GM15510 (cell line): Measurements from ENCODE around the gene ASTN2.

Experiments used
- POLR2A ChIP-seq: IDR thresholded peaks from 3 replicates; pipeline ENCODE4 v1.6.1; 2011; ENCODE audit warnings: borderline replicate concordance; ENCODE audit not compliant: insufficient read length; ENCODE audit errors: extremely low read depth

ASTN2 gene

GRCh38 chr9:116913536-116913935, 501.3 kb downstream of the ASTN2 start:
- no peak for TF ChIP-seq POLR2A

GRCh38 chr9:116910201-116910600, 504.7 kb downstream of the ASTN2 start:
- TF ChIP-seq POLR2A: no peak

DNA sequence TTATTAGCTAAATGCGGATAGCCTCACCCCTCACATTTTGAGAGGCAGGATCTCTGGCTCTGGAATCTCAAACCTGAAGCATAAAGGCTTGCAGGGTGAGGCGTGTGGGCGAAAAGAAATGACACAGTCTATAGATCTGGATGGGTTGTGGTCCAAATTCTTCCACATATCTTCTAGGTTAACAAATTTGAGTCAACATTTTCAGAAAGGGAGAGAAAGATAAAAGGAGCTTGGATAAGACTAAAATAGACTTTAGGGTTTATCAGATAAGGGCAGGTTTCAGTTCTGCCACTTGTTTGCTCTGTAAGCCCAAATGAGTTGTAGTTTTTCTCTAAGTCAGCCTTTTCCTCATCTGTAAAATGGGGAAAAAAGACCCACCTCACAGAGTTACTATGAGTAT, 506.9 kb downstream of the ASTN2 start:
- TF ChIP-seq POLR2A: no peak

GRCh38 chr9:116905171-116905588, 509.7 kb downstream of the ASTN2 start:
- no peak for TF ChIP-seq POLR2A

DNA sequence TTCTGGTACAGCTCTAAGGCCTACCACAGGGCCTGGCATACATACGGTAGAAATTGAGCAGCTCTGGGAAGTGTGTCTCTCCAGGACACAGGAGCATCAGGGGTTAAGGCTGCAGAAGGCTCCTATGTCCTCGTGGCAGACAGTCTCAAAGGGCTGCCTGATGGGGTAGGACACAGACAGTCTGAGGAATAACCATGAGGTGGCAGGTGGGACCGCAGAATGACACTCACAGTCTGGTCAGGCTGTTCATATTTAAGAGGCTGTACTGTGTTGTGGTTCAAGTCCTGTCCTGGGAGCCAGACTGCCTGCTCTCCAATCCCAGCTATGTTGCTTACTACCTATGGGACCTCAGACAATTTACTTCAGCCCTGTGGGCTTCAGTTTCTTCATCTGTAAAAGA, 510.7 kb downstream of the ASTN2 start:
- TF ChIP-seq POLR2A: no peak

- no peak for TF ChIP-seq POLR2A
These were observed 513.6 kb downstream of the ASTN2 start for GRCh38 chr9:116901260-116901659.

DNA sequence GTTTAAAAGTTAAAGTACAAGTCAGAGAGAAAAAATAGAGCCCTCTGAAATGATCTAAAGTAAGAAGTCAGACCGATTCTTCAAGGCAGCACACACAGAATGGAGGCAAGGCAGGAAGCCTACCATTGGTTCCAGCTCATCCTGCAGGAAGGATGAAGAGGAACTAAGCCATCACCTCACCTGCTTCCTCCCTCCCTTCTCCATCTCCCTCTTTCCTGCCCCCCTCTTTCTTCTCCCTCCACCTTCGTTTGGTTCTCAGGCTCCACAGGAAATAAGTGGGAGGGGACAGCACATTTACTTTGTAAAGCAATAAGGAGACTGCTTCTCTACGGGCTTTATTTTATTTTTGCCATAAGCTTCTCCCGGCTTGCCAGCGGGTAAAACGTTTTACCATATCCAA, 514.3 kb downstream of the ASTN2 start:
- TF ChIP-seq POLR2A: no peak

- TF ChIP-seq POLR2A: no peak
These were observed 514.9 kb downstream of the ASTN2 start for GRCh38 chr9:116900007-116900367.

- no peak for TF ChIP-seq POLR2A
These were observed 515.4 kb downstream of the ASTN2 start for GRCh38 chr9:116899337-116900006.

DNA sequence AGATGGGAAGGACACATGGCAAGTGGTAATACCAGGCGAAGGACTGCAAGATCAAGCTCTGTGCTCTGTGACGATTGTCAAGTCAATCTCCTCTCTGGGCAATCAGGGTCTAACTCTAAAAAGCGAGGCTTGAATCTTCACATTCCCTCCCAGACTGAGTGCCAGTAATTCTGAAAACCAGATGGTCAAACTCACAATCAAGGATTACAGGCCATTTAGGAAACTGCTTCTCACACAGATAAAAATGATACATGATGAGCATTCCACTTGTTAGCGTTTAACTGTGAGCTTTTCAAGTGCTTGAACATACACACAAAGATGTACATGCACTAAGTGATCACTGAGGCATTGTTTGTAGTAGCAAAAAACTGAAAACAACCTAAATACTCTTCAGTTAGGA, 517.7 kb downstream of the ASTN2 start:
- TF ChIP-seq POLR2A: no peak

DNA sequence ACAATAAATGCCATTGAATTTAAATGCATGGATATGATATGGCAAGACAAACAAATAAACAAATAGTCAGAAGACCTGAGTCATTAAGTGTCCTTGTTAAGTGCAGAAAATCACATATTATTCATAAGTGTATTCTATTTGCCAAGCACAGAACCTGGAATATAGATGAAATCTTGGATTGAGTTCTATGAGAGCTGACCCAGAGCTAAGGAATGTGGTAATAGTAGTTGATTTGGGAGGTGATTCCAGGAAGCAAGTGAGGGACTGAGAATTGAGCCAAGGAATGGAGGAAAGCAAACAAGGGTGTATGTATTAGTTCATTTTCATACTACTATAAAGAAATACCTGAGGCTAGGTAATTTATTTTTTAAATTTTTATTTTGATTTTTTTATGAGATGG, 518.9 kb downstream of the ASTN2 start:
- no peak for TF ChIP-seq POLR2A

DNA sequence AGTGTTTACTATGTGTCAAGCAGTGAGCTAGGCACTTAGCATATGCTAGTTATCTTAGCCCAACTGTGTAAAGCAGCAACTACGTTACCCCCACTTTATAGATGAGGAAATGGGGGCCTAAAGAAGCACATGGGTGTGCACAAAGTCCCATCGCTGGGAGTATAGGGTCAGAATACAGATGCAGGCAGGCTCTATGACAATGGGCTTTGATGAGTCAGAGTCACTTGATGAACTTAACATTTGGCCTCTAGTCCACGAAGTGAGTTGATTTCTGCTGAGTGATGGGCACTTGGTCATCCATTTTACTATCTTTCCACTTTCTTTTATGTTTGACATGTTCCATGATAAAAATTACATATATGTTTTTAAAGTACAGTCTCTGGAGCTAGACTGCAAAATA, 523.4 kb downstream of the ASTN2 start:
- no peak for TF ChIP-seq POLR2A

DNA sequence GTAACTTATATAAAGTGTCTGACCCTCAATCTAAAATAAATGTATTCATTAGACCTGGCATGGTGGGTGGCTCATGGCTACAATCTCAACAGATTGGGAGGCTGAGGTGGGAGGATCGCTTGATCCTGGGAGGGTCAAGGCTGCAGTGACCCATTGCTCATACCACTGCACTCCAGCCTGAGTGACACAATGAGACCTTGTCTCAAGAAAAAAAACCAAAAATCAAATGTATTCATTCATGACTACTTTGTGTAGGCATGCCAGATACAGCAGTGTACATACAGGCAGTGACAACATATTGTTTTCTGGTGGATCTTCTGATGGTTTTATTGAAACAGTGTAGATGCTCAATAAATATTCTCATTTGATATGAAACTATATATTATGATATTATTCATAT, 526.8 kb downstream of the ASTN2 start:
- TF ChIP-seq POLR2A: no peak

DNA sequence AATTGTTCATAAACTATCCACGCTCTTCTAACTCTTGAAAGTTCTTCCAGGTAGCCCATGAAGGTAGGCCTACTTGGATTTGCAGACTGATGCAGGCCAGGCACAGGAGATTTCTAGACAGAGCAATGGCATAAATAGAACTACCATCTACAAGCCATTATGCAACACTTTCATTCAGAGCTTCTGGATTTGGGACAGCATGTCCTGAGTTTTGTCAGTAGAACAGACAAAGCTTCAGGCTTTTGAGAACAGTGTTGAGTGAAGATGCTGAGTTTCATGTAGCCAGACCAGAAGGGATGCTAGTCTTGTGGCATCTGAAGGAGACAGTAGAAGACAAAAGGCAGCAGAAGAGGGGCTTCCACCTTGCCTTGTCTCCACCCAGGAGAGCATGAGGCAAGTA, 531.2 kb downstream of the ASTN2 start:
- TF ChIP-seq POLR2A: no peak

GRCh38 chr9:116877072-116877471, 537.8 kb downstream of the ASTN2 start:
- no peak for TF ChIP-seq POLR2A

DNA sequence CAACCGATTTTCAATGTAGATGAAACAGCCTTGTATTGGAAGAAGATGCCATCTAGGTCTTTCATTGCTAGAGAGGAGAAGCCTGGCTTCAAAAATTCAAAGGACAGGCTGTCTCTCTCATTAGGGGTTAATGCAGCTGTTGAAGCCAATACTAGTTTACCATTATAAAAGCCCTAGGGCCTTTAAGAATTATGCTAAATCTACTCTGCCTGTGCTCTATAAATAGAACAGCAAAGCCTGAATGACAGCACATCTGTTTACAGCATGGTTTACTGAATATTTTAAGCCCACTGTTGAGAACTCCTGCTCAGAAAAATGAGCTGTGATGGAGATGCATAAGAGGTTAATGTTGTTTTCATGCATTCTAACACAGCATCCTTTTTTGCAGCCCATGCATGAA, 539.3 kb downstream of the ASTN2 start:
- no peak for TF ChIP-seq POLR2A
